ENCODE measurements around the gene OTUD7B.
A peak's percentile ranks its signal among the peaks of the same experiment; 100 is the strongest.
"Not testable (repeated sequence)": the region's sequence is repeated elsewhere in the genome, so short reads cannot be mapped to it uniquely, and the experiment has no call there.

OTUD7B gene

DNA sequence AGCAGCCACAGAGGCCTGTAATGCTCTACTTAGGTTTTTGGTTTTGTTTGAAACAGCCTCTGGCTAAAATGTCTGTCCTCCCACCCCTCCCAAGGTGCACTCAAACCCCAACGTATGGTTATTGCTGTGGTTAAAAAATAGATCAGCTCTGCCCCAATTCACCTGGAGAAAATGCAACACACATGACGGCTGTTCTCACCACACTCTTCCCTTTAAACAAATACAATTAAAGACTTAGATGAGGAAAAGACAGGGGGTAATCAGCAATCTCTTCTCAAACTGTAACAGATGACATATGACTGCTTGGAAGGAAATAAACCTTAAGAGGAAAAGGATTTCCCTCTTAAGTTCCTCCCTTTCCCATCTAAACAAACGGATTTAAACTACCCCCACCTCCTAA, 67.6 kb downstream of the OTUD7B start:
- DNase-seq, result no peak

GRCh38 chr1:149942207-149942606, 68.3 kb downstream of the OTUD7B start:
- DNase-seq, result no peak

GRCh38 chr1:149940427-149940826, 70.1 kb downstream of the OTUD7B start:
- DNase-seq, result no peak

- not testable (repeated sequence) for DNase-seq
Measured at GRCh38 chr1:149938668-149939003, 71.9 kb downstream of the OTUD7B start.

- DNase-seq, result no peak
Measured at GRCh38 chr1:149937759-149938158, 72.8 kb downstream of the OTUD7B start.

DNA sequence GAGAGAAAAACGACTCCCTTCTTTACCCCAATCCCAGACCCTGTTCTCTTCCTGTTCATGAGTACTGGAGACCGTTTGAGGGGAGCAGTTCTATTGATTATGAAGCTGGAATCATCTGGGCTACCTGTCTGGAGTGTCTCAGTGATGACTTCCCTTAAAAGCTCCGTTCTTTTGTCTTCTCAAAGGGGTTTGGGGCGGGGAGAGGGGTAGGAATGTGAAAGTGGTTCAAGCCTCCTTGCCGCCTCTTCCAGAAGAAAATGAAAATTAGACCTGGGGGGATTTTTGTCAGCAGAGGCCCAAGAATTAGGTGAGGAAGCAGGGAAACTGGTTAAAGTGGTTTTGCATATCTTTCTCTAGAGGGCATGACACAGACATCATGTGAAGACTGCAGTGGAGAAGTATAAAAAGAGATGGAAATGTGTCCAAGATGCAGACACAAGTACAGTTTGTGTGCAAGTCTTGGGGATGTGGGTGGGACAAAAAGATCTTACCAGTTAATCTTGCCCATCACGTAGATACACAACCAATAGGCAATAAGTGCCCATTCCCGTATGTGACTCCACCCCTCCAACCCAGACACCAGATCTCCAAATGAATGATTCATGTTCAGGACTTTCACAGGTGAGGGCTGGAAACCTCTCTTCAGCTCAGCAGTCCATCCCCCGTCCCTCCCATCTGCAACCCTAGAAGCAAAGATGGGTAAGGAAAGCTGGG, 73.4 kb downstream of the OTUD7B start:
- no peak for DNase-seq

DNA sequence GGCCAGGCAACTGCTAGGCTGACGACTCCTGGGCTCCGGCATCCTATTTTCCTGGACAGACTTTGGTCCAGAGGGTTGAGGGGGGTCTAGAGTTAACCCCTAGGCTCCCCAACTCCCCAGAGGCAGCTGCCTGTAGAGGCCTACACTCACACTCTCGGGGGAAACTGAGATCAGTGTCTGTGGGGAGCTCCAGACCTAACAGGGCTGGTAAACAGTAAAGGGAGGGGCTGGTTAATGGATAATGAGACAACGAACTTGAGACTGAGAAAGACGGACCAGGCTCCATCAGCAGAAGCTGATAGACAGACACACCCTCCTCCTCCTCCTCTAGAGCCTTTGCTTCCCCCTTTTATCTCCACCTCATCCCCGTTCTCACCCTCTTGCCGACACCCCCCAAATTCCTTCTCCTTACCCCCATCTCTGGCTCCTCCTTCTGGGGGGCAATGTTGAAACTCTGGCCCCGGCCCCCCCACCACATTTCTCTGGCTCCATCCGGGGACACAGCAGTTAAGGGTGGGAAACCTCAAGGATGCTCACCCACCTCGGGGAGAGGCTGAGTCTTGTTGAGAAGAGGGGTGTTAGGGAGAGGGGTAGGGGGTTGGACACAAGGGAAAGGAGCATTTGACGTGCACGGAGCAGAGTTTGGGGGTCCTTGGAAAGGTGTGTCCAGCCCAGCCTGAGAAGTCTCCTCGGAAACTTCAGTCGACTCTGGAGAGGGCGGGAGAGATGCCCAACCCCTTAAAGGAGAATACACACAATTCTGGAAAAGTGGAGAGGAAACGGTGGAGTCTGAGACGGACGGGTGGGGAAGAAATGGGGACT, 74.1 kb downstream of the OTUD7B start, which contains the start of gene MTMR11:
Gene MTMR11 (minus strand): TSS at position 710 of the 822 bp plus-strand sequence. CDS start 232 bp downstream, at position 478.
- DNase-seq, result no peak

GRCh38 chr1:149934356-149934755, 76.2 kb downstream of the OTUD7B start:
- DNase-seq, result no peak

DNA sequence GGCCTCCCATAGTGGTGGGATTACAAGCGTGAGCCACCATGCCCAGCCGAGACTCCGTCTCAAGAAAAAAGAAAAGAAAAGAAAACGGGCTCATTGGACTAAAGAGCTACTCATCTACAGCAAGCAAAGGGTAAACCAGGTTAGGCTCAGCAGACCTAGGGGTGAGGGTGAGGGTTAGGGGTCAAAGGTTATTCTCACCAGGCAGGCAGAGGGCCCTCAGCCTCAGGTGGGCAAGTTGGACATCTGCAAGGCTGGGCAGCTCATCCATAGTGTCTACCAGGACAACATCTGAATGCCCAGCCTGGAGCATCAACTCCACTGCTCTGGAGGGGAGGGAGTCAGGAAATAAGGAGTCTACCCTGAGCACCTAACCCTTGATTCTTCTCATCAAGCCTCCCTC, 77.3 kb downstream of the OTUD7B start:
- DNase-seq, result no peak

DNA sequence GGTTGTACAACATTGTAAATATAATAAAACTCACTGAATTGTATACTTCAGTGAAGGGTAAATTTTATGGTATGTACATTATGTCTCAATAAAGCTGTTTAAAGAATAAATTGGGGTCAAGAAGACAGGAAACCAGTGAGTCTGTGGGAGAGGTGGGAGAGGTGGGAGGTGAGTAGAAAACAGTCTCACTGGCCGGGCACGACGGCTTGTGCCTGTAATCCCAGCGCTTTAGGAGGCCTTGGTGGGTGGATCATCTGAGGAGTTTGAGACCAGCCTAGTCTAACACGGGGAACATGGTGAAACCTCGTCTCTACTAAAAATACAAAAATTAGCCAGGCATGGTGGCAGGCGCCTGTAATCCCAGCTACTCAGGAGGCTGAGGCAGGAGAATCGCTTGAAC, 78.1 kb downstream of the OTUD7B start:
- DNase-seq, result no peak

DNA sequence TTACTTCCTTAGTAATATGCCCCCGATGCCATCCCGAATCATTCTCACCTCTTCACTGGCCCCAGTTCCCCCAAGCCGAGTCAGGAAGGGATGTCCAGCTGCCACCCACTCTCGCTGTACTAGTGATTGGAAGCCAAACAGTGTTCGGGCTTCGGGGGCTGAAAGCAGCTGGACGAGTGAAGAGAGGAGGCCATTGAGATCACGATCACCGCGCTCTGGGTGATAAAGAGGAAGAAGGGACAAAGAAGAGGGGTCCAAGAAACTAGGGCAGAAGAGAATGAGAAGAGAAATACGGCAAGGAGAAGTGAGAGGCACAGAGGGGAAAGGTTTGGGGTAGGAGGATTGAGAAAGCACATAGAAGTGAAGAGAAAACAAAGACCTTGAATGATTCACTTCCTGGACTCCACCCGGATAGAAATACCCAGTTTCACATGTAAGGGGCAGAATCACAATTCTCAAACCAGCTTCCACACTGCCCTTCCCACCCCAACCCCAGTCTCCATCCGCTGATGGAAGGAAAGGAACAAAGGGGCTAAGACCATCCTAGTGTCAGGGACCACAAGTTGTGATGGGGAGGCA, 79.2 kb downstream of the OTUD7B start:
- DNase-seq, result no peak

DNA sequence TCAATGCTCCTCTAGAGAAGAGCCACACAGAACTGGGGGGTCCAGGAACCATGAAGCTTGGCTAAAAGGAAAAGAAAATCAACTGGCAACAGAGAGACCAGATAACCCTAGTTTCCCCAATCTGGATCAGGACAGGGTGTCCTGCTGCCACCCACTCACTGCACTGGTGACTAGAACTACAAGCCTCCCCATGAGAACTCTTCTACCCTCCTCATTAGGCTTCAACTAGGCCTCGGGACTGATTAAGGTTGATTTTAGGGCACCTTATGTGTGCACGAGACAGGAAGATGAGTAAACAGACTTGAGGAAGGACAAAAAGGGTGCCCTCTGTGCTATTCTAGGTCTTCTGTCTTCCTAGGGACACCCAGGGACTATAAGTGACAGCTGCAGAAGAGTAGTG, 80.7 kb downstream of the OTUD7B start:
- no peak for DNase-seq

GRCh38 chr1:149928401-149928724, 82.2 kb downstream of the OTUD7B start:
- no peak for DNase-seq

DNA sequence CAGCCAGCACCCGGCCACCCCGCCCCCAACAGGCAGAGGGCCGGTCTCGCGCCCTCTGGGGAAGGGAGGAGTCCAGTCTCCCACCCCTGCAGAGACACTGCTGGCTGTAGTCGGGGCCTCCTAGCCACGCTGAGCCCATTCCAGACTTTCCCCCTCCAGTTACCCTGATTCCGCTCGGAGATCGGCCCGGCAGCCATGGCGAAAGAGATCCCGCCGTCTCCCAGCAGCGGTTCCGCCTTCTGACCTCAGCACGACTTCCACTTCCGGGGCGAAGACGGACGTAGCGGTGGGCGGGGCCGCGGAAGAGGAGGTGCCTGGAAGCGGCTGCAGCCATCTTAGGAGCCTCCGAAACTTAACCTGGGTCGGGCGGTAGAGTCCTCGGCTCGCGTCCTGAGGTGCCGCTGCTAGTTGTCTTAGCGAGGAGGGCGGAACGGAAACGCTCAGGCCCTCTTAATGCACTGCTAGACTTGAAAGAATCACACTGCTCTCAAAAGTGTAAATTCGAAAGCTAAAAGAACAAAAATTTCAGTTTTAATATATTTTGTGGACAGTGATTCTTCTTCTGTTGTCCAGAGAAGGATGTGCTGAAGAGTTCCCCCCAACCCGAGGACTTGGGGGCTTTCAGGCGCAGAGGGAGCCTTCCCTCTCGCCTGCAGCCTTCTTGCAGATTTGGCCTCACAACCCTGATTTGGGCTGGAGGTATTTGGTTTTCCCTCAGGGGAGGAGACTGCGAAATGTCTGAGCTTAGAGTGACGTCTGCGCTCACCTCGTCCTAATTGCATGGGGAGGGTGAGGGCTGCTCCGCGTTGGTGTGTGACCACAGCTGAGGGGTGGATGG, 82.7 kb downstream of the OTUD7B start, which contains the start of gene SF3B4:
Gene SF3B4 (minus strand): TSS at position 241 of the 838 bp plus-strand sequence. CDS start 44 bp downstream, at position 197.
- DNase-seq, result peak; percentile 94

DNA sequence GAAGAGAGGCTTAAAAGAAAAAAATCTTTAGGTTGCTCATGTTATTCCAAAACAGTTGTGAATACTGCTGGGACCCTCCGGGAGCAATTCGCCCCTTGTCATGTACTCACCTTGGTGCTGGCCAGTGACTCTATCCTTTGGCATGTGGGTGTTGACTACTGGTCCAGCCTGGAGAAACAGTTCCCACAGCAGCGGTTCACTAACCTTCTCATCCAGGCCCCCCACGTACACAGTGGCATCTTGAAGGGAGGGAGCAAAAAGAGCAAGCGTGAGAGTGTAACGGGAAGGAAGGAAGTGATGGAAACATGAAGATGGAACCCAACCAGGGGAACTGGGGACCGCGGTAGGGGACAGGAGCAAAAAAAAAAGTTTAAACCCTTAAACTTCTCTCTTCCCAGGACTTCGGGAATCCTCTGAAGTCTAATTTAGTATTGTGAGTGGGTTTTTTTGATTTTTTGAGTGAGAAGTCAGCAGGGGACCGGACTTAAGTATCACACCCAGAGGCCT, 83.4 kb downstream of the OTUD7B start:
- no peak for DNase-seq

- no peak for DNase-seq
Measured at GRCh38 chr1:149926296-149926695, 84.2 kb downstream of the OTUD7B start.

DNA sequence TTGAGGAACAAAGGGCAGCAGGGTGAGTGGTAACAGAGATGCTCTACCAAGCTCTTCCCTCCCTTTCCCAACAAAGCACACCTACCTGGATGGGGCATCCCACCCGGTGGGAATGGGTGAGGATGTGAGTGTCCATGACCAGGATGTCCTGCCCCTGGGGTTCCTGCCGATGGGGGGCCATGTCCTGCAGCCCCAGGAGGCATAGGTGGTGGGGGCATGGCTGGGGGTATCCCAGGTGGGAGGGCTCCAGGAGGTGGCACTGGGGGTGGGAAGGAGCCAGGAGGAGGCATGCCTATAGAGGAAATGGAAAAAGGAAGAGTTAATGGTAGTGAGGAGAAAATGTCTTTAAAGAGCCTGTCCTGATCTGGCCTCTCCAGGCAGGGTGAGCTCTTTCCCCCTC, 84.8 kb downstream of the OTUD7B start:
- DNase-seq, result no peak

- DNase-seq, result no peak
Measured at GRCh38 chr1:149925345-149925744, 85.2 kb downstream of the OTUD7B start.

- DNase-seq, result no peak
Measured at GRCh38 chr1:149923626-149924025, 86.9 kb downstream of the OTUD7B start.

DNA sequence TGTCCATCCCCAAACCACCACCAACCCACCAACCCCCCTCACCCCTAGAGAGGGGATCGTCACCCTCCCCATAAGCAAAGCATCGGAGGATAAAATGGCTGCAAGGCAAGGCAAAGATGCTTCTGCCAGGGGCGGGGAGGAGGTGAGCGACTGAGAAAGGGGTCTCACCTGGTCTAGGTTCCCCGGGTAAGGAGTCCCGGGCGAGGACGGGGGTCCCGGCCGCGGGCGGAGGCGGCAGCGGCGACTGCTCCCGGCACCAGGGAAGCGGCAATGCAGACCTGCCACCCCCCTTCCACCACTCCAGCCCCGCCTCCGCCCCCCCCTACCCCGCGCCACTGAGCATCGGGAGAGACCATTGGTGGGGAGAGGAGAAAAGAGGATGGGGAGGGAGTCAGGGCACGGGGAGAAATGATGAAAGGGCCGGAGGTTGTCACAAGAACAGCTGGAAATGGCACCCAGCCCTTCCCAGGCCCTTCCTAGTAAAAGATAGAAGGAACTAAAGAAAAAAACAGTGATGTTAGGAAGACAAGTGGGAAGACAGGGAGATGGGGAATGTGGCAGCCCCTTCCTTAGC, 92.9 kb downstream of the OTUD7B start, which contains the start of gene SV2A:
Gene SV2A (minus strand): TSS at position 274 of the 574 bp plus-strand sequence. CDS start 4,004 bp downstream, outside the sequence.
- peak; percentile 22 for DNase-seq

GRCh38 chr1:149916898-149917252, 93.7 kb downstream of the OTUD7B start:
- DNase-seq, result no peak

DNA sequence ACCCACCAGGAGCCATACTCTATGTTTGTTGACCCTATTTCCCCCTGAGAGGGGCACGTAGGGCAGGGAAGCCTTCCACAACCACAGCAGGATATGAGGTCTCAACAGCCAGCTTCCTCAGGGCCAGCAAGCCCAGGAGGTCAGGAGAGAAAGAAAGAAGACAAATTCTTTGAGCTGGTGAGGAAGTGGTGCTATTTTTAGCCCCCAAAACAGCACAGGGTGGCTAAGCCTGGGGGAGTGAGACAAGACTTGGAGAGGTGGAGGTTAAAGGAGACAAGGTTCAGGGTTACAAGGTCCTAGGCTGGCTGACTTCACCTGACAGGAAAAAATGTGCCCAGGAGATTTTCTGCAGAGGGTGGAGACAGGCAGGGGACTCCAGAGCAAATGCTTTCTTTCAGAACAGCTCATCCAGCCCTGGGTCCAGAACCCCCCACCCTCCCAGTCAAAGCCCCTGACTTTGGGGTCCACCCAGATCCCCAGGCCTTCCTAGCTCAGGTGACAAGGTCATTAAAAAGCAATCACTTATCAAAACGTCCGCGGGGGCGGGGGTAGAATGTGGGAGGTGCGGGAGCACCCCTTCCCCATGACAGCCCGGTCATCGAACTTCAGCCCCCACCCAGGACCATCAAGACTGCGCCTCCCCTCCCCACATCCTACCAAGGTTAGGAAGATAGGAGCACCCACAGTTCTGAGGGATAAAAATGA, 94.2 kb downstream of the OTUD7B start:
- DNase-seq, result no peak
